IMR-90 (cell line): ENCODE data around the gene ASB4.

Experiments
- CTCF ChIP-seq: conservative IDR thresholded peaks from 2 replicates; pipeline ENCODE4 v1.5.1; 2012; ENCODE audit warnings: mild to moderate bottlenecking, low read depth, low read length, improper control_type of control experiment
- ELK1 ChIP-seq: fragments of 150-350 bp; IDR thresholded peaks from 2 replicates; pipeline ENCODE4 v1.6.1; 2016; ENCODE audit warnings: low read depth, mild to moderate bottlenecking, low read length, moderate library complexity, borderline replicate concordance
- FOS ChIP-seq: fragments of 150-350 bp; IDR thresholded peaks from 2 replicates; pipeline ENCODE4 v1.6.1; 2016; ENCODE audit warnings: low read depth, low read length
- POLR2A ChIP-seq: IDR thresholded peaks from 2 replicates; pipeline ENCODE4 v1.6.1; 2012; ENCODE audit warnings: mild to moderate bottlenecking, low read depth, low read length
- RAD21 ChIP-seq: IDR thresholded peaks from 2 replicates; pipeline ENCODE4 v1.6.1; 2012; ENCODE audit warnings: low read length, improper control_type of control experiment
- RCOR1 ChIP-seq: IDR thresholded peaks from 2 replicates; pipeline ENCODE4 v1.6.1; 2012; ENCODE audit warnings: mild to moderate bottlenecking, low read length, improper control_type of control experiment; ENCODE audit not compliant: insufficient replicate concordance
- RFX5 ChIP-seq: IDR thresholded peaks from 2 replicates; pipeline ENCODE4 v1.8.0; 2012; ENCODE audit warnings: low read depth, mild to moderate bottlenecking, low read length, moderate library complexity
- SMC3 ChIP-seq: fragments of 150-350 bp; IDR thresholded peaks from 2 replicates; pipeline ENCODE4 v1.6.1; 2016; ENCODE audit warnings: low read depth, mild to moderate bottlenecking, antibody characterized with exemption, low read length, moderate library complexity
- USF2 ChIP-seq: fragments of 150-350 bp; IDR thresholded peaks from 2 replicates; pipeline ENCODE4 v1.6.1; 2017; ENCODE audit warnings: mild to moderate bottlenecking, antibody characterized with exemption, low read length, low read depth

- TF ChIP-seq RAD21: no peak
- TF ChIP-seq CTCF: no peak
- no peak for TF ChIP-seq USF2
- TF ChIP-seq ELK1: no peak
- TF ChIP-seq RFX5: no peak
- TF ChIP-seq POLR2A: no peak
- TF ChIP-seq FOS: no peak
- no peak for TF ChIP-seq RCOR1
- TF ChIP-seq SMC3: no peak
Observed at GRCh38 chr7:95536656-95537311, 51.0 kb downstream of the ASB4 start.
